GM12875 (cell line): ENCODE measurements around the gene CELF2.

Experiments
- H3K4me3 ChIP-seq: one replicate; pipeline ENCODE4 v1.5.1; 2011; ENCODE audit warnings: low read depth, low read length, control low read depth
- TF ChIP-seq, protein P1 (sequence below): IDR thresholded peaks from 2 replicates; pipeline ENCODE4 v1.5.1; 2011; ENCODE audit warnings: low read depth, mild to moderate bottlenecking, control low read depth, inconsistent platforms, low read length, moderate library complexity, borderline replicate concordance; ENCODE audit not compliant: insufficient read depth

The CELF2 gene

DNA sequence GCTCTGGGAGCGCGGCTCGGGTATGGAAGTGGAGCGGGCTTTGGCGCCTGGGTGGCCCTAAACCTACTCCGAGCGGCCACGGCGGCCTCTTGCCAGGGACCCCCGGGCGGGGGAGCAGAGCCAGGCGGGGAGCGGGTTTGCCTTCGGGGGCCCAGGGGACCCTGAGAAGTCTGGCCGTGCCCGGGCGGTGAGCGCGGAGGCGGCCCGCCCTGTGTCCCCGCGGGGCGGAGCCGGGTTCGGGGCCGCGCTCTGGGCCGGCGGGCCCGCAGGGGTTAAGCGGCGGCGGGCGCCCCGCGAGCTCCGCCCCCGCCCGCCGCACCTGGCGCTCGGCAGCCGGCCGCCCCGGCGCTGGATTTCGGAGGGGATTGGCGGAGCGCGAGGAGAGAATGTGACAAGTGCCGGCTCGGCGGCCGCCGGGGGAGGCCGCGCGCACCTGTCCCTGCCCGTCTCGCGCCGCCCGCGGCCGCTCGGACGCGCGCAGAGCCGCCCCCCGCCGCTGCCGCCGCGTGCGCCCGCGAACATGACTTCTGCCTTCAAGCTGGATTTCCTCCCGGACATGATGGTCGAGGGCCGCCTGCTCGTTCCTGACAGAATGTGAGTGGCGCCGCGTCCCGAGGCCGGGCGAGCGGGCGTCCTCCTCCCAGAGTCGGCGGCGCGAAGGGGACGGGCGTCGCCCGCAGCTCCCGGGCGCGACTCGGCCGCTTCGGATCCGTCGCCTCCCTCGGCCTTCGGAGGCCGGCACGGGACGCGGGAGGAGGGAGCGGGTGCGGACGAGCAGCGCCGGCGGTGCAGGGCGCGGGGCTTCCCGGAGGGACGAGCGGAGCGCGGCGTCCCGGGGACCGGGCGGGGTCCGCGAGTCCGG, at the start of gene CELF2:
Gene CELF2 (plus strand): TSS at position 303 of the 862 bp plus-strand sequence. CDS start 218 bp downstream, at position 521.
- TF ChIP-seq, protein P1, sequence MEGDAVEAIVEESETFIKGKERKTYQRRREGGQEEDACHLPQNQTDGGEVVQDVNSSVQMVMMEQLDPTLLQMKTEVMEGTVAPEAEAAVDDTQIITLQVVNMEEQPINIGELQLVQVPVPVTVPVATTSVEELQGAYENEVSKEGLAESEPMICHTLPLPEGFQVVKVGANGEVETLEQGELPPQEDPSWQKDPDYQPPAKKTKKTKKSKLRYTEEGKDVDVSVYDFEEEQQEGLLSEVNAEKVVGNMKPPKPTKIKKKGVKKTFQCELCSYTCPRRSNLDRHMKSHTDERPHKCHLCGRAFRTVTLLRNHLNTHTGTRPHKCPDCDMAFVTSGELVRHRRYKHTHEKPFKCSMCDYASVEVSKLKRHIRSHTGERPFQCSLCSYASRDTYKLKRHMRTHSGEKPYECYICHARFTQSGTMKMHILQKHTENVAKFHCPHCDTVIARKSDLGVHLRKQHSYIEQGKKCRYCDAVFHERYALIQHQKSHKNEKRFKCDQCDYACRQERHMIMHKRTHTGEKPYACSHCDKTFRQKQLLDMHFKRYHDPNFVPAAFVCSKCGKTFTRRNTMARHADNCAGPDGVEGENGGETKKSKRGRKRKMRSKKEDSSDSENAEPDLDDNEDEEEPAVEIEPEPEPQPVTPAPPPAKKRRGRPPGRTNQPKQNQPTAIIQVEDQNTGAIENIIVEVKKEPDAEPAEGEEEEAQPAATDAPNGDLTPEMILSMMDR, result no peak
- H3K4me3 ChIP-seq, result peak within 1 kb of the TSS; percentile 37

DNA sequence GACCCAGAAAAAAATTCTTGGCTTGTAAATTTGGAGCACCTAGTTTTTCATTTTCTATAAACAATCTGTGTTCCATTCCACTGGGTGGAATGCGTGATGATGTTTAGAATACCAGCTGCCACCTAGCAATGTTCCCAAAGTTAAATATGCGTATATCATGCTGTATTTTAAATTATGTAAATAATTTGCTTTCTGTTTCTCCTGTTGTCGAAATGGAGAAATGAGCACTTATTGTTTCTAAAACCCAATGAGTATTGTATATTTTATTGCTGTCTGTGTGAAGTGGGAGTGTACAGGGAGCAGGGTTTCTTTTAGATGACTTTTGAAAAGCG, 49.4 kb upstream of the CELF2 start:
- TF ChIP-seq, protein P1, result no peak
- H3K4me3 ChIP-seq, result no peak overlapping the region

DNA sequence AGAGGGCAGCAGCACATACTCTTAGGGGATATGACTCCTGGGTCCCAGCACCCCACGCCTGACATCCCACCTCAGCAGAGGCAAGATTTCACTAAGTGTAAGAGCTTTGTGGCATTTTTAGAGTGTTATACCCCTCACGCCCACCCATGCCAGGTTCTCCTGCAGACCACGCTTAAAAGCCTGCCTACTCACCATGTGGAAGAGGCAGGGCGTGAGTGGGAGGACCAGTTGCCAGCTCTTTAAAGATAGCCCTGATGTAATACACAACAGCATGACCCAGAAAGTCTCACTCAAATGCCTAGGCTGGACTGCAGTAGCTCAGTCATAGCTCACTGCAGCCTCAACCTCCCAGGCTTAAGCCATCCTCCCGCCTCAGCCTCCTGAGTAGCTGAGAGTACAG, 44.4 kb upstream of the CELF2 start:
- TF ChIP-seq, protein P1, result no peak
- H3K4me3 ChIP-seq, result no peak overlapping the region

DNA sequence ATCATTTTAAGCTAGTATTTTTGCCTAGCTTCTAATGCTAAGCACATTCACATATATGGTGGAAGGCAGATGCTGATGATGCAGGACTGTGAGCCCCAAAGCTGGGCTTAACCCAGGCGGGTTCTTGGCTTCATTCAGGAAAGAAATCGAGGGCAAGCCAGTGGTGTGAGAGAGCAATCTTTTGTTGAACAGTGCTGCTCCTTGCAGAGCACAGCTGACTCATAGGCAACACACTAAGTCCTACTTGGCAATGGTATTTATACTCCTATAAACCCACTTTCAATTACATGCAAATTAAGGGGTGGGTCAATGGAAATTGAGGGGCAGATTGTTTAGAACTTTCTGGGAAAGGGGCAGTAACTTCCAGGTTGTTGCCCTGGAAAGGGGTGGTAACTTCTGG, 42.0 kb upstream of the CELF2 start:
- H3K4me3 ChIP-seq, result no peak overlapping the region
- TF ChIP-seq, protein P1, result no peak

DNA sequence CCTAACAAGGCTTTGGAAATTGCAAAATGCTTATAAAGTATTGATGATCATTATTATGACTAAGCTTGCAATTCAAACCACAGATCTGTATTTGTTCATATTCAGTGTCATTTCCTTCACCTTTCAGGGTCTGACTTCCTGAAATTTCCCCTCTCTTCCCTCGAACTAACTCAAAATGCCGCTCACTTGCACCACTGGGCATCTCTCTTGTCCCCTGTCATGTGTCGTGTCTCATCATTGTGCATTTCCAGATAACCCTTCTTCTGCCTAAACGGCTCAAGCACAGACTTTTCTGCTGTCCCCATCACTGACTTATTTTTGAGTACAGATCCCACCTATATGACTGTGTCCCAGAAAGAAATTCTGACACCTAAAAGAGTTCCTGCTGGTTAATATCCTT, 41.0 kb upstream of the CELF2 start:
- no peak overlapping the region for H3K4me3 ChIP-seq
- TF ChIP-seq, protein P1, result no peak

DNA sequence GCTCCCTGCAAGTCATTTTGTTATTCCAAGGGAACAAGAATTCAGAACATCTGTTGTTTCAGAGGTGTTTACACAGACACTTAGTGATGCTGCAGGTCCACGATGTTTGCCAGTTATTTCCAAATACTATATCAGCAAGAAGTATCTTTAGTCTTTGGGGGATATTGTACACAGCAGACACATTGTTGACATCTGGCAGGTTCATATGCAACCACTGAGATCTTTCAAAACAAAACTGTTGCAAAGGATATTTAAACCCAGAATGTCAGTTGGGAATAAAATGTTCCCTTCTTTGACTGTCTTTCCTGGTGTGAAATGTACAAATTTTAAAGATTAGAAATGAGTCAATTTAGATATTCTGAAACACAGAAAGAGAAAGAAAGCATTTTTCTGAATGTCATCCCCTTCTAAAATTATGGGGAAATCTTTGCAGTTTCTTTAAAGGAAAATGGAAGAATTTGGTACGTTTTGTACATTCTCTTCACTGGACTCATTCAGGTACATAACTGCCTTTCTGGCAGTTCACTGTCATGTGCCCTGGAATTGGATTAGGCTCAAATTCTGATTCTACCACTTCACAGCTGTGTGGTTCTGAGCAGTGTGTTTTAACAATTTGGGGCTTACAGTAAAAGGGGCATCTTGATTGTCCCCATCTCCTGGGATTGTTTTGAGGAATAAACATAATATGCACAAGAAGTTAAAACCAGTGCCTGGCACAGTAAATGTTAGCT, 40.3 kb upstream of the CELF2 start:
- H3K4me3 ChIP-seq, result no peak overlapping the region
- TF ChIP-seq, protein P1, result no peak

DNA sequence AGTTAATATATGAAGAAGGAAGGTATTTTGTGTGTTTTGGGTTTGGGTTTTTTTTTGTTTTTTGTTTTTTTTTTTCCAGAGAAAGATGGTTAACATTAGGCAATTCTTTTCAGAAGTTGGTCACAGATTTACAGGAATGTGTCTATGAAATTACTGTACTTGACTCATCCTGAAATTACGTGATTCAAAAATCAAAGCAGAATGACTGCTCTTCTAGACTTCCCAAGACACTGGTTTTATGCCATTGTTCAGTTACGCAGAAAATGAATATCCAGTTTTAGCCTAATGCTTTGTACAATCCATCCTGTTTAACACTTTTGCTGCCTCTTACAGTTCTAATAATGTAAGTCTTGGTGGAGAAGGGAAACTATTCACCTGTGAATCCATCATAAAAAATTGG, 39.7 kb upstream of the CELF2 start:
- TF ChIP-seq, protein P1, result no peak
- no peak overlapping the region for H3K4me3 ChIP-seq
